Activated CD8-positive, alpha-beta T cell treated with anti-CD3 and anti-CD28 coated beads for 36 hours (primary cell): ENCODE data around the gene MIER1. TPM values are rescaled to one million over a fixed set of nuclear protein-coding genes. Genes with fewer than 3 reads are reported as not detected.

ENCODE experiments used
- ATAC-seq: fragments of 200-7000 bp; cut with Tn5 transposase; one replicate; pipeline ENCODE4 v1.10.0; 2021; ENCODE audit warnings: mild to moderate bottlenecking, moderate library complexity
- CTCF ChIA-PET: fragments of 350-600 bp; sonication (Branson Sonifier 250); formaldehyde crosslinking; loops from one replicate; lab custom pipeline; 2021; ENCODE audit warnings: antibody characterized with exemption; lab: Charles Lee
- POLR2A ChIA-PET: fragments of 350-600 bp; sonication (Branson Sonifier 250); formaldehyde crosslinking; loops from one replicate; lab custom pipeline; 2021; ENCODE audit warnings: antibody characterized with exemption; lab: Charles Lee
- DNase-seq: peaks from one replicate; pipeline ENCODE4 v3.0.0-alpha.2; 2020
- H3K27ac Mint-ChIP-seq: one replicate; pipeline ENCODE4 v1.8.0; 2021; ENCODE audit warnings: mild to moderate bottlenecking, mixed read lengths
- H3K27me3 Mint-ChIP-seq: one replicate; pipeline ENCODE4 v1.8.0; 2021; ENCODE audit warnings: mixed read lengths
- H3K36me3 Mint-ChIP-seq: one replicate; pipeline ENCODE4 v1.8.0; 2021; ENCODE audit warnings: low read depth, mixed read lengths
- H3K4me1 Mint-ChIP-seq: one replicate; pipeline ENCODE4 v1.8.0; 2021; ENCODE audit warnings: low read depth, mixed read lengths
- H3K4me3 Mint-ChIP-seq: one replicate; pipeline ENCODE4 v1.8.0; 2021; ENCODE audit warnings: mild to moderate bottlenecking, moderate library complexity, mixed read lengths
- H3K9me3 Mint-ChIP-seq: one replicate; pipeline ENCODE4 v1.8.0; 2021; ENCODE audit warnings: mixed read lengths
- CTCF ChIP-seq: fragments of 200-600 bp; IDR thresholded peaks from one replicate; pipeline ENCODE4 v1.8.0; 2022; ENCODE audit warnings: antibody characterized with exemption, mild to moderate bottlenecking
- intact Hi-C: fragments of 100-400 bp; cut with micrococcal nuclease; formaldehyde crosslinking; loops from one replicate; pipeline ENCODE4 v1.10.0; 2022
- total RNA-seq, 2 experiments: library from RNA; stranded (reverse); gene quantifications; one replicate each; pipeline ENCODE4 v1.2.3, GENCODE V29; 2021

Gene MIER1
- total RNA-seq, 2 experiments from 2014 or later: 39.8 to 41.8 TPM

GRCh38 chr1:67020304-67020703 is 95.5 kb downstream of the MIER1 start:
- DNase-seq (no peak), ATAC-seq (no peak)
- no peak overlapping the region for H3K4me3 Mint-ChIP-seq
- POLR2A ChIA-PET: interaction anchor here (0.8 to 1.0 kb wide), 2 partner anchors 9 to 27 kb away, joined by 3 read pairs; no protein-coding TSS in a partner anchor
- H3K4me1 Mint-ChIP-seq: peaks cover 9% of the 10 kb centered on the region
- intact Hi-C loops: no loop called here
- no peaks in the 10 kb centered on the region for H3K9me3 Mint-ChIP-seq
- CTCF ChIA-PET: interaction anchor here (0.6 to 1.9 kb wide), 5 partner anchors 8 to 418 kb away, joined by 3 to 10 read pairs (median 6); no protein-coding TSS in a partner anchor
- no peak overlapping the region for H3K27ac Mint-ChIP-seq
- peaks cover 47% of the 10 kb centered on the region for H3K36me3 Mint-ChIP-seq
- TF ChIP-seq CTCF: no peak
- H3K27me3 Mint-ChIP-seq: no peaks in the 10 kb centered on the region

- Mint-ChIP-seq H3K4me1 (peaks cover 9% of the 10 kb centered on the region), H3K36me3 (peaks cover 48% of the 10 kb centered on the region), H3K27ac (no peak overlapping the region), H3K4me3 (no peak overlapping the region), H3K27me3 (no peaks in the 10 kb centered on the region), H3K9me3 (no peaks in the 10 kb centered on the region)
- POLR2A ChIA-PET: interaction anchor here (0.8 to 1.0 kb wide), 2 partner anchors 9 to 27 kb away, joined by 3 read pairs; no protein-coding TSS in a partner anchor
- CTCF ChIA-PET: interaction anchor here (1.4 to 1.9 kb wide), 2 partner anchors 8 to 25 kb away, joined by 6 to 10 read pairs; no protein-coding TSS in a partner anchor
- DNase-seq: no peak
- intact Hi-C loops: no loop called here
- no peak for ATAC-seq
- TF ChIP-seq CTCF: no peak
Observed at GRCh38 chr1:67020765-67021164, 96.0 kb downstream of the MIER1 start.

DNA sequence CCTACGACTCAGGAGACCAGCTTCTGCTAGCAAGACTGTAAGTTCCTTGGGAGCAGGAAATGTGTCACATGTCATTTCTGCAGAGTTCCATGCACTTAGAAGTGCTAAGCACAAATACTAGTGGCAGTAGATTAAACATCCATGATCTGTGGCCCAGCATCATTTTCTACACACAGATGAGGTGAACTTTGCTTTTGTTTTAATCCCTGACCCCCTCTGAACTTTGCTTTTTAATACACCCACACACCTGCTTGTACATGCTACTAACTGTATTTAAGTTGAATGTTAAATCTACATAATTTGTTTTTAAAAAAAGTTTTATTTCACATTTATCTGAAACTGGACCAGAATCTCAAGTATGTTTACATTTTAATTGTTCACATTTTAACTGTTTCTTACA is 104.7 kb downstream of the MIER1 start:
- no peak overlapping the region for H3K4me3 Mint-ChIP-seq
- no peaks in the 10 kb centered on the region for H3K27me3 Mint-ChIP-seq
- ATAC-seq (no peak), DNase-seq (no peak)
- no peaks in the 10 kb centered on the region for H3K4me1 Mint-ChIP-seq
- ChIA-PET POLR2A (interaction anchor here (0.9 kb wide), 1 partner anchor 24 kb away, joined by 3 read pairs; no protein-coding TSS in a partner anchor), CTCF (no interaction called here)
- intact Hi-C loops: no loop called here
- no peak overlapping the region for H3K27ac Mint-ChIP-seq
- H3K9me3 Mint-ChIP-seq: no peaks in the 10 kb centered on the region
- no peak for TF ChIP-seq CTCF
- H3K36me3 Mint-ChIP-seq: peaks cover 32% of the 10 kb centered on the region

DNA sequence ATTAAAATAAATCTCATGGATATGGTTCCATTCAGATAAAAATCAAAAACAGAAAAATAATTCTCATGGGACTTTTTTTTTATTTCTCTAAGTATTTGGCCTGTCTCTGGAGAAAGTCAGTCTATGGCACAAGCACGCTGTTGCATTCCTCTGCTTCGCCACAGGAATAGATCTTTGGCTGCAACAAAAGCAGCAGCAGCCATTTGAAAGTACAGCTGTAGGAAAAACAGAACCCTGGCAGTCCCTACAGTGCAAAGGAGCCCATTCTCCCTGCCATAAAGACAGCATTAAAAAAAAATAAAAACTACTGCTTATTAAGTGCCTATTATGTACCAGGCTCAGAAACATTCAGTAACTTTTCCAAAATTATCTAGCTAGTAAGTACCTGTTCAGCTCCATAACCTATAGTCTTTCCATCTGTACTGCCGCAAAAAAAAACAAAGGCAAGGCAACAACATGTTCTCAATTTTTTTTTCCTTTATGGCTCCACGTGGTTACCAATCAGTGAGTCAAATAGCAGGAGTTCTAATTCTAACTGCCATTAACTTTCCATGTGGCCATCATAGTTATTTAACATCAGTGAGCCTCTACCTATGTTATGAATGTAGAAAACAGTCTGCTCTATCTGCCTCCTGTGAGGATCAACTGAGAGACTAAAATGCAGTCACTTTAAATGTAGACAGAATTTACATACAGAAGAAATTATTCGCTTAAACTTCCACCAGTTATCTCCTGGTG is 106.5 kb downstream of the MIER1 start:
- ChIA-PET POLR2A (no interaction called here), CTCF (interaction anchor here (0.7 kb wide), 1 partner anchor 177 kb away, joined by 3 read pairs; no protein-coding TSS in a partner anchor)
- H3K4me3 Mint-ChIP-seq: no peak overlapping the region
- DNase-seq (no peak), ATAC-seq (no peak)
- H3K36me3 Mint-ChIP-seq: peaks cover 28% of the 10 kb centered on the region
- peaks cover 1% of the 10 kb centered on the region for H3K9me3 Mint-ChIP-seq
- no peaks in the 10 kb centered on the region for H3K4me1 Mint-ChIP-seq
- TF ChIP-seq CTCF: no peak
- no peak overlapping the region for H3K27ac Mint-ChIP-seq
- intact Hi-C loops: no loop called here
- no peaks in the 10 kb centered on the region for H3K27me3 Mint-ChIP-seq

GRCh38 chr1:67031859-67032247 is 107.1 kb downstream of the MIER1 start:
- ChIA-PET POLR2A (no interaction called here), CTCF (no interaction called here)
- ATAC-seq (no peak), DNase-seq (no peak)
- no peak overlapping the region for H3K27ac Mint-ChIP-seq
- no peak for TF ChIP-seq CTCF
- intact Hi-C loops: no loop called here
- H3K9me3 Mint-ChIP-seq: peaks cover 1% of the 10 kb centered on the region
- H3K4me1 Mint-ChIP-seq: no peaks in the 10 kb centered on the region
- no peaks in the 10 kb centered on the region for H3K27me3 Mint-ChIP-seq
- peaks cover 34% of the 10 kb centered on the region for H3K36me3 Mint-ChIP-seq
- H3K4me3 Mint-ChIP-seq: no peak overlapping the region
